Glomerular visceral epithelial cell (primary cell): ENCODE results near the gene SLC12A2.

Experiments used
- DNase-seq: peaks from one replicate; pipeline ENCODE4 v3.0.0-alpha.2; 2016; ENCODE audit errors: extremely low spot score

SLC12A2 gene

GRCh38 chr5:128083033-128083810 is at the start of gene SLC12A2:
Gene SLC12A2, plus strand, starts transcription at chr5:128083766. Its CDS starts 189 bp downstream, at chr5:128083955.
- DNase-seq: peak; percentile 95

GRCh38 chr5:128035689-128036088 is 47.9 kb upstream of the SLC12A2 start:
- DNase-seq: no peak

GRCh38 chr5:128036950-128037349 is 46.6 kb upstream of the SLC12A2 start:
- DNase-seq: no peak

GRCh38 chr5:128038643-128039042 is 44.9 kb upstream of the SLC12A2 start:
- no peak for DNase-seq

- no peak for DNase-seq
Measured at GRCh38 chr5:128040927-128041326, 42.6 kb upstream of the SLC12A2 start.

- DNase-seq: no peak
Measured at GRCh38 chr5:128052780-128053179, 30.8 kb upstream of the SLC12A2 start.

GRCh38 chr5:128053291-128053954 is 30.1 kb upstream of the SLC12A2 start:
- DNase-seq: no peak

- no peak for DNase-seq
Measured at GRCh38 chr5:128060644-128061385, 22.8 kb upstream of the SLC12A2 start.

GRCh38 chr5:128062172-128062746 is 21.3 kb upstream of the SLC12A2 start:
- peak; percentile 18 for DNase-seq

GRCh38 chr5:128074171-128074570 is 9.4 kb upstream of the SLC12A2 start:
- no peak for DNase-seq

- no peak for DNase-seq
Measured at GRCh38 chr5:128074953-128075352, 8.6 kb upstream of the SLC12A2 start.

GRCh38 chr5:128077526-128077925 is 6.0 kb upstream of the SLC12A2 start:
- no peak for DNase-seq

- peak; percentile 27 for DNase-seq
Measured at GRCh38 chr5:128081111-128081851, 2.3 kb upstream of the SLC12A2 start.

GRCh38 chr5:128082551-128083032 is 974 bp upstream of the SLC12A2 start:
- DNase-seq: no peak

GRCh38 chr5:128083811-128084227 is 253 bp downstream of the SLC12A2 start:
- DNase-seq: no peak

GRCh38 chr5:128084228-128085167 is 932 bp downstream of the SLC12A2 start:
- peak; percentile 45 for DNase-seq

GRCh38 chr5:128085413-128085812 is 1.8 kb downstream of the SLC12A2 start:
- peak; percentile 15 for DNase-seq

- no peak for DNase-seq
Measured at GRCh38 chr5:128091579-128091978, 8.0 kb downstream of the SLC12A2 start.

GRCh38 chr5:128092144-128092543 is 8.6 kb downstream of the SLC12A2 start:
- DNase-seq: no peak

GRCh38 chr5:128093368-128093767 is 9.8 kb downstream of the SLC12A2 start:
- no peak for DNase-seq
